K562 (cell line): ENCODE measurements around the gene RPL7L1. TPM values are rescaled to one million over a fixed set of nuclear protein-coding genes. Genes with fewer than 3 reads are reported as not detected.
A peak's percentile ranks its signal among the peaks of the same experiment; 100 is the strongest.

ENCODE experiments used
- BCOR ChIP-seq: fragments of 450-650 bp; IDR thresholded peaks from 2 replicates; pipeline ENCODE4 v1.6.1; 2016
- HIVEP1 ChIP-seq: fragments of 250-450 bp; sonication (Bioruptor Pico); IDR thresholded peaks from 2 replicates; pipeline ENCODE4 v1.4.0; 2020; ENCODE audit warnings: mild to moderate bottlenecking
- NR2F6 ChIP-seq: fragments of 450-650 bp; formaldehyde crosslinking; IDR thresholded peaks from 2 replicates; pipeline ENCODE4 v1.4.0; 2020; ENCODE audit warnings: mild to moderate bottlenecking
- PTBP1 ChIP-seq: fragments of 200-400 bp; formaldehyde crosslinking; IDR thresholded peaks from 2 replicates; pipeline ENCODE4 v1.6.1; 2017; ENCODE audit warnings: low read depth, low read length
- SMAD1 ChIP-seq: fragments of 150-350 bp; IDR thresholded peaks from 2 replicates; pipeline ENCODE4 v1.6.1; 2014; ENCODE audit warnings: low read length, low read depth; ENCODE audit not compliant: partially characterized antibody
- SMARCE1 ChIP-seq: fragments of 450-650 bp; IDR thresholded peaks from 2 replicates; pipeline ENCODE4 v1.7.1; 2016; ENCODE audit warnings: mild to moderate bottlenecking
- TFAM ChIP-seq: fragments of 250-450 bp; sonication (Bioruptor Pico); conservative IDR thresholded peaks from 2 replicates; pipeline ENCODE4 v1.5.0; 2021; ENCODE audit warnings: mild to moderate bottlenecking, moderate library complexity
- XRCC3 ChIP-seq: fragments of 450-650 bp; IDR thresholded peaks from 2 replicates; pipeline ENCODE4 v1.6.1; 2017; ENCODE audit warnings: mild to moderate bottlenecking, moderate library complexity
- ZNF444 ChIP-seq: fragments of 250-450 bp; sonication (Bioruptor Pico); IDR thresholded peaks from 2 replicates; pipeline ENCODE4 v1.4.0; 2020; ENCODE audit warnings: mild to moderate bottlenecking, moderate library complexity
- ZNF644 ChIP-seq: fragments of 200-800 bp; sonication (Bioruptor generic); IDR thresholded peaks from 2 replicates; pipeline ENCODE4 v1.6.1; 2016; ENCODE audit warnings: low read depth, missing genetic modification characterization, missing compliant biosample characterization
- ZNF780A ChIP-seq: fragments of 250-450 bp; sonication (Bioruptor Pico); IDR thresholded peaks from 2 replicates; pipeline ENCODE4 v1.5.0; 2021; ENCODE audit warnings: mild to moderate bottlenecking
- ZSCAN32 ChIP-seq: fragments of 450-650 bp; formaldehyde crosslinking; IDR thresholded peaks from 2 replicates; pipeline ENCODE4 v1.4.0; 2020; ENCODE audit warnings: mild to moderate bottlenecking, moderate library complexity
- polyA plus RNA-seq, 8 experiments: library from polyadenylated mRNA; depleted of rRNA in 4 of 8; stranded (reverse) in 5 of 8; unstranded in 3 of 8; fragments of >200 nt; fragmentation: Nextera tagmentation in 2 of 8; fragmentation: Illumina TruSeq in 1 of 8; extraction: Ambion mirVana in 2 of 8; extraction: Trizol in 1 of 8; gene quantifications; 2 replicates each; pipeline versions ENCODE4 v1.2.1 to v1.2.3, GENCODE V29; 2011 to 2014; ENCODE audit warnings: inconsistent platforms in 1 of 8, missing spikeins in 1 of 8
- total RNA-seq, 7 experiments: library from RNA; depleted of rRNA in 6 of 7; stranded (reverse); fragments of >200 nt in 6 of 7; fragmentation: Illumina TruSeq in 2 of 7; extraction: Trizol in 2 of 7; gene quantifications; 2 replicates each; pipeline versions ENCODE4 v1.2.1 to v1.2.3, GENCODE V29; 2011 to 2021; ENCODE audit warnings: low replicate concordance in 1 of 7
- TF ChIP-seq, protein P1 (sequence below): fragments of 450-650 bp; IDR thresholded peaks from 2 replicates; pipeline ENCODE4 v1.6.1; 2016; ENCODE audit warnings: low read depth
- TF ChIP-seq, protein P2 (sequence below): fragments of 450-650 bp; formaldehyde crosslinking; IDR thresholded peaks from 2 replicates; pipeline ENCODE4 v1.4.0; 2020; ENCODE audit warnings: mild to moderate bottlenecking, moderate library complexity
- TF ChIP-seq, protein P3 (sequence below): sonication (generic); formaldehyde crosslinking; IDR thresholded peaks from 2 replicates; pipeline ENCODE4 v1.8.1; 2023; ENCODE audit warnings: mild to moderate bottlenecking, missing genetic modification reagents

The RPL7L1 gene
- total and polyA plus RNA-seq, 9 of the 15 experiments (the other 6 are each of a cell fraction or from before 2014, with no cell fraction given): 129 to 259 (median 164) TPM

DNA sequence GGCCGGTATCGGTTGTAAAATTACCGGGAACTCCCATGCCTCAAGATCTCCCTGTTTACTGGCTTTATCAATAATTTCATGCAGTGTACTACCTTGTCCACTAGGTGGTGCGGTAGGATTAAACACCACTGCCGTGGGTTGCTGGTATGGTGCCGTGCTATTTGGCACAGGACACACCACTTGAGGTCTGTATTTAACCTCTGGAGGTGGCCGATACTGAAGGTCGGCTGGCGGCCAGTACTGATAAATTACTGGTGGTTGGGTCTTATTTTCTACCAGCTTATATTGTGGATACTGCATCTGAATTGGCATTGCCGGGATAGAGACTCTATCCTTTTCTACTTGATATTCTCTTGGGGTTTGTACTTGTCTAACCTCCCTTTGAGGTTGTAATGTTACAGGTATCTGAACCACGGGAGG, 22.1 kb downstream of the RPL7L1 start (continued):
- TF ChIP-seq TFAM (CRISPR knock-in tag) (no peak), HIVEP1 (CRISPR knock-in tag) (no peak), XRCC3 (no peak), NR2F6 (CRISPR knock-in tag) (no peak), ZNF780A (CRISPR knock-in tag) (no peak), ZSCAN32 (no peak), ZNF644 (tag) (no peak), ZNF444 (no peak), SMAD1 (no peak), SMARCE1 (no peak), PTBP1 (no peak), BCOR (no peak)
- TF ChIP-seq, protein P1, sequence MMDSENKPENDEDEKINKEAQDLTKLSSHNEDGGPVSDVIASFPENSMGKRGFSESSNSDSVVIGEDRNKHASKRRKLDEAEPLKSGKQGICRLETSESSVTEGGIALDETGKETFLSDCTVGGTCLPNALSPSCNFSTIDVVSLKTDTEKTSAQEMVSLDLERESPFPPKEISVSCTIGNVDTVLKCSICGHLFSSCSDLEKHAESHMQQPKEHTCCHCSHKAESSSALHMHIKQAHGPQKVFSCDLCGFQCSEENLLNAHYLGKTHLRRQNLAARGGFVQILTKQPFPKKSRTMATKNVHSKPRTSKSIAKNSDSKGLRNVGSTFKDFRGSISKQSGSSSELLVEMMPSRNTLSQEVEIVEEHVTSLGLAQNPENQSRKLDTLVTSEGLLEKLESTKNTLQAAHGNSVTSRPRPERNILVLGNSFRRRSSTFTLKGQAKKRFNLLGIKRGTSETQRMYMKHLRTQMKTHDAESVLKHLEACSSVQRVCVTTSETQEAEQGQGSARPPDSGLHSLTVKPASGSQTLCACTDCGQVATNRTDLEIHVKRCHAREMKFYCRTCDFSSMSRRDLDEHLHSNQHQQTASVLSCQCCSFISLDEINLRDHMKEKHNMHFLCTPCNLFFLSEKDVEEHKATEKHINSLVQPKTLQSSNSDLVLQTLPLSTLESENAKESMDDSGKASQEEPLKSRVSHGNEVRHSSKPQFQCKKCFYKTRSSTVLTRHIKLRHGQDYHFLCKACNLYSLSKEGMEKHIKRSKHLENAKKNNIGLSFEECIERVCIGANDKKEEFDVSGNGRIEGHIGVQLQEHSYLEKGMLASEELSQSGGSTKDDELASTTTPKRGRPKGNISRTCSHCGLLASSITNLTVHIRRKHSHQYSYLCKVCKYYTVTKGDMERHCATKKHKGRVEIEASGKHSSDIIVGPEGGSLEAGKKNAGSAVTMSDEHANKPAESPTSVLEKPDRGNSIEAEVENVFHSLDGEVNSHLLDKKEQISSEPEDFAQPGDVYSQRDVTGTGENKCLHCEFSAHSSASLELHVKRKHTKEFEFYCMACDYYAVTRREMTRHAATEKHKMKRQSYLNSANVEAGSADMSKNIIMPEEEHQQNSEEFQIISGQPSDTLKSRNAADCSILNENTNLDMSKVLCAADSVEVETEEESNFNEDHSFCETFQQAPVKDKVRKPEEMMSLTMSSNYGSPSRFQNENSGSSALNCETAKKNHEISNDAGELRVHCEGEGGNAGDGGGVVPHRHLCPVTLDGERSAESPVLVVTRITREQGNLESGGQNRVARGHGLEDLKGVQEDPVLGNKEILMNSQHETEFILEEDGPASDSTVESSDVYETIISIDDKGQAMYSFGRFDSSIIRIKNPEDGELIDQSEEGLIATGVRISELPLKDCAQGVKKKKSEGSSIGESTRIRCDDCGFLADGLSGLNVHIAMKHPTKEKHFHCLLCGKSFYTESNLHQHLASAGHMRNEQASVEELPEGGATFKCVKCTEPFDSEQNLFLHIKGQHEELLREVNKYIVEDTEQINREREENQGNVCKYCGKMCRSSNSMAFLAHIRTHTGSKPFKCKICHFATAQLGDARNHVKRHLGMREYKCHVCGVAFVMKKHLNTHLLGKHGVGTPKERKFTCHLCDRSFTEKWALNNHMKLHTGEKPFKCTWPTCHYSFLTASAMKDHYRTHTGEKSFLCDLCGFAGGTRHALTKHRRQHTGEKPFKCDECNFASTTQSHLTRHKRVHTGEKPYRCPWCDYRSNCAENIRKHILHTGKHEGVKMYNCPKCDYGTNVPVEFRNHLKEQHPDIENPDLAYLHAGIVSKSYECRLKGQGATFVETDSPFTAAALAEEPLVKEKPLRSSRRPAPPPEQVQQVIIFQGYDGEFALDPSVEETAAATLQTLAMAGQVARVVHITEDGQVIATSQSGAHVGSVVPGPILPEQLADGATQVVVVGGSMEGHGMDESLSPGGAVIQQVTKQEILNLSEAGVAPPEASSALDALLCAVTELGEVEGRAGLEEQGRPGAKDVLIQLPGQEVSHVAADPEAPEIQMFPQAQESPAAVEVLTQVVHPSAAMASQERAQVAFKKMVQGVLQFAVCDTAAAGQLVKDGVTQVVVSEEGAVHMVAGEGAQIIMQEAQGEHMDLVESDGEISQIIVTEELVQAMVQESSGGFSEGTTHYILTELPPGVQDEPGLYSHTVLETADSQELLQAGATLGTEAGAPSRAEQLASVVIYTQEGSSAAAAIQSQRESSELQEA: no peak
- TF ChIP-seq, protein P2, sequence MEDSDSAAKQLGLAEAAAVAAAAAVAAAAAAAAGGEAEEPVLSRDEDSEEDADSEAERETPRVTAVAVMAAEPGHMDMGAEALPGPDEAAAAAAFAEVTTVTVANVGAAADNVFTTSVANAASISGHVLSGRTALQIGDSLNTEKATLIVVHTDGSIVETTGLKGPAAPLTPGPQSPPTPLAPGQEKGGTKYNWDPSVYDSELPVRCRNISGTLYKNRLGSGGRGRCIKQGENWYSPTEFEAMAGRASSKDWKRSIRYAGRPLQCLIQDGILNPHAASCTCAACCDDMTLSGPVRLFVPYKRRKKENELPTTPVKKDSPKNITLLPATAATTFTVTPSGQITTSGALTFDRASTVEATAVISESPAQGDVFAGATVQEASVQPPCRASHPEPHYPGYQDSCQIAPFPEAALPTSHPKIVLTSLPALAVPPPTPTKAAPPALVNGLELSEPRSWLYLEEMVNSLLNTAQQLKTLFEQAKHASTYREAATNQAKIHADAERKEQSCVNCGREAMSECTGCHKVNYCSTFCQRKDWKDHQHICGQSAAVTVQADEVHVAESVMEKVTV (CRISPR knock-in tag): peak; percentile 96
- TF ChIP-seq, protein P3, sequence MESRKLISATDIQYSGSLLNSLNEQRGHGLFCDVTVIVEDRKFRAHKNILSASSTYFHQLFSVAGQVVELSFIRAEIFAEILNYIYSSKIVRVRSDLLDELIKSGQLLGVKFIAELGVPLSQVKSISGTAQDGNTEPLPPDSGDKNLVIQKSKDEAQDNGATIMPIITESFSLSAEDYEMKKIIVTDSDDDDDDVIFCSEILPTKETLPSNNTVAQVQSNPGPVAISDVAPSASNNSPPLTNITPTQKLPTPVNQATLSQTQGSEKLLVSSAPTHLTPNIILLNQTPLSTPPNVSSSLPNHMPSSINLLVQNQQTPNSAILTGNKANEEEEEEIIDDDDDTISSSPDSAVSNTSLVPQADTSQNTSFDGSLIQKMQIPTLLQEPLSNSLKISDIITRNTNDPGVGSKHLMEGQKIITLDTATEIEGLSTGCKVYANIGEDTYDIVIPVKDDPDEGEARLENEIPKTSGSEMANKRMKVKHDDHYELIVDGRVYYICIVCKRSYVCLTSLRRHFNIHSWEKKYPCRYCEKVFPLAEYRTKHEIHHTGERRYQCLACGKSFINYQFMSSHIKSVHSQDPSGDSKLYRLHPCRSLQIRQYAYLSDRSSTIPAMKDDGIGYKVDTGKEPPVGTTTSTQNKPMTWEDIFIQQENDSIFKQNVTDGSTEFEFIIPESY (CRISPR knock-in tag): peak; percentile 64
